Measurements from ENCODE around the gene TGFBR2. TPM values are rescaled to one million over a fixed set of nuclear protein-coding genes. Genes with fewer than 3 reads are reported as not detected.

Gene TGFBR2
- total and polyA plus RNA-seq, 2 experiments from 2014 or later: 42.2 to 52.8 TPM

- no peaks in the 10 kb centered on the region for H3K9me2 ChIP-seq (replicated peaks; ENCODE audit: insufficient read depth)
- H3K79me2 ChIP-seq: peaks cover 83% of the 10 kb centered on the region
- H3K27me3 ChIP-seq: no peaks in the 10 kb centered on the region
- no peaks in the 10 kb centered on the region for H3K9me3 ChIP-seq (ENCODE audit: low read depth)
- TF ChIP-seq EZH2phosphoT487 (IDR thresholded peaks at IDR 0.05; ENCODE audit: low read depth, severe bottlenecking, unreplicated experiment): no peak
- TF ChIP-seq EZH2 (IDR thresholded peaks at IDR 0.05; ENCODE audit: borderline replicate concordance): no peak
- no peak for TF ChIP-seq CTCF (IDR thresholded peaks at IDR 0.05; ENCODE audit: poor library complexity)
- H2AFZ ChIP-seq: no peak overlapping the region
- no peaks in the 10 kb centered on the region for H3K36me3 ChIP-seq (replicated peaks; ENCODE audit: insufficient read depth, low read depth)
- no peak overlapping the region for H3K4me3 ChIP-seq
- no peak overlapping the region for H3K27ac ChIP-seq
- 95% methylated on average over 5 of the region's 5 CpGs for whole genome bisulfite sequencing (ENCODE audit: low lambda C conversion rate, missing lambda C conversion rate)
- DNase-seq (ENCODE audit: low spot score): no peak
- no peaks in the 10 kb centered on the region for H4K20me1 ChIP-seq (ENCODE audit: insufficient read depth, poor library complexity, severe bottlenecking)
- no peak overlapping the region for H3K4me2 ChIP-seq
- H3K4me1 ChIP-seq (ENCODE audit: insufficient read depth): no peaks in the 10 kb centered on the region
These were observed 34.5 kb downstream of the TGFBR2 start for GRCh38 chr3:30640851-30641250.

GRCh38 chr3:30641416-30642251, 35.2 kb downstream of the TGFBR2 start:
- Histone ChIP-seq H4K20me1 (ENCODE audit: insufficient read depth, poor library complexity, severe bottlenecking) (no peaks in the 10 kb centered on the region), H3K4me3 (no peak overlapping the region), H3K9me2 (replicated peaks; ENCODE audit: insufficient read depth) (no peaks in the 10 kb centered on the region), H3K4me2 (no peak overlapping the region), H3K9me3 (ENCODE audit: low read depth) (no peaks in the 10 kb centered on the region), H2AFZ (no peak overlapping the region), H3K36me3 (replicated peaks; ENCODE audit: insufficient read depth, low read depth) (no peaks in the 10 kb centered on the region), H3K79me2 (peaks cover 75% of the 10 kb centered on the region), H3K4me1 (ENCODE audit: insufficient read depth) (no peaks in the 10 kb centered on the region), H3K27me3 (no peaks in the 10 kb centered on the region), H3K27ac (no peak overlapping the region)
- DNase-seq (ENCODE audit: low spot score): no peak
- no peak for TF ChIP-seq EZH2 (IDR thresholded peaks at IDR 0.05; ENCODE audit: borderline replicate concordance)
- TF ChIP-seq EZH2phosphoT487 (IDR thresholded peaks at IDR 0.05; ENCODE audit: low read depth, severe bottlenecking, unreplicated experiment): no peak
- no peak for TF ChIP-seq CTCF (IDR thresholded peaks at IDR 0.05; ENCODE audit: poor library complexity)
- 92% methylated on average over 7 of the region's 7 CpGs for WGBS (ENCODE audit: low lambda C conversion rate, missing lambda C conversion rate)

GRCh38 chr3:30642849-30643361, 36.5 kb downstream of the TGFBR2 start:
- Histone ChIP-seq H3K9me2 (replicated peaks; ENCODE audit: insufficient read depth) (no peaks in the 10 kb centered on the region), H4K20me1 (ENCODE audit: insufficient read depth, poor library complexity, severe bottlenecking) (no peaks in the 10 kb centered on the region), H3K4me1 (ENCODE audit: insufficient read depth) (no peaks in the 10 kb centered on the region), H3K27ac (no peak overlapping the region), H3K27me3 (no peaks in the 10 kb centered on the region), H3K4me3 (no peak overlapping the region), H2AFZ (no peak overlapping the region), H3K36me3 (replicated peaks; ENCODE audit: insufficient read depth, low read depth) (no peaks in the 10 kb centered on the region), H3K4me2 (no peak overlapping the region), H3K9me3 (ENCODE audit: low read depth) (no peaks in the 10 kb centered on the region), H3K79me2 (peaks cover 63% of the 10 kb centered on the region)
- no peak for DNase-seq (ENCODE audit: low spot score)
- 84% methylated on average over 4 of the region's 4 CpGs for WGBS (ENCODE audit: low lambda C conversion rate, missing lambda C conversion rate)
- TF ChIP-seq EZH2 (IDR thresholded peaks at IDR 0.05; ENCODE audit: borderline replicate concordance): no peak
- TF ChIP-seq CTCF (IDR thresholded peaks at IDR 0.05; ENCODE audit: poor library complexity): no peak
- TF ChIP-seq EZH2phosphoT487 (IDR thresholded peaks at IDR 0.05; ENCODE audit: low read depth, severe bottlenecking, unreplicated experiment): no peak
